Measurements from ENCODE around the gene ATP8B1. TPM values are rescaled to one million over a fixed set of nuclear protein-coding genes. Genes with fewer than 3 reads are reported as not detected.

Gene ATP8B1
- polyA plus RNA-seq, 3 donors, result 0.02 to 0.11 (median 0.03) TPM

DNA sequence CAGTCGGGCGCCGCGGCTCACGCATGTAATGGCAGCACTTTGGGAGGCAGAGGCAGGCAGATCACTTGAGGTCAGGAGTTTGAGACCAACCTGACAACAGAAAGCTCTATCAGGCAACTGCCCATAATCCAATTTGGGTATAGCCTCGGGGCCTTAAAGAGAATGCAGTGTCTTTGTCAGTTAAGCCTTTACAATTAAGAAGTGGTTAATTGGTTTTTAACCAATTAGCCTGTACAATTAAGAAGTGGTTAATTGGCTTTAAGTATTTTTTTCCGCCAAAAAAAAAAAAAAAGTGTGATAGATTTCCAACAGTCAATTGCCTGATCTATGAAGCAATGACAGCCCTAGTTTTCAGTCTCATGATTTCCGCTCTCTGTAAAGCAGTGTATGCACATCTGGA is 106.8 kb downstream of the ATP8B1 start:
- peaks cover 4% of the 10 kb centered on the region for H3K4me1 Mint-ChIP-seq
- TF ChIP-seq, protein P1, sequence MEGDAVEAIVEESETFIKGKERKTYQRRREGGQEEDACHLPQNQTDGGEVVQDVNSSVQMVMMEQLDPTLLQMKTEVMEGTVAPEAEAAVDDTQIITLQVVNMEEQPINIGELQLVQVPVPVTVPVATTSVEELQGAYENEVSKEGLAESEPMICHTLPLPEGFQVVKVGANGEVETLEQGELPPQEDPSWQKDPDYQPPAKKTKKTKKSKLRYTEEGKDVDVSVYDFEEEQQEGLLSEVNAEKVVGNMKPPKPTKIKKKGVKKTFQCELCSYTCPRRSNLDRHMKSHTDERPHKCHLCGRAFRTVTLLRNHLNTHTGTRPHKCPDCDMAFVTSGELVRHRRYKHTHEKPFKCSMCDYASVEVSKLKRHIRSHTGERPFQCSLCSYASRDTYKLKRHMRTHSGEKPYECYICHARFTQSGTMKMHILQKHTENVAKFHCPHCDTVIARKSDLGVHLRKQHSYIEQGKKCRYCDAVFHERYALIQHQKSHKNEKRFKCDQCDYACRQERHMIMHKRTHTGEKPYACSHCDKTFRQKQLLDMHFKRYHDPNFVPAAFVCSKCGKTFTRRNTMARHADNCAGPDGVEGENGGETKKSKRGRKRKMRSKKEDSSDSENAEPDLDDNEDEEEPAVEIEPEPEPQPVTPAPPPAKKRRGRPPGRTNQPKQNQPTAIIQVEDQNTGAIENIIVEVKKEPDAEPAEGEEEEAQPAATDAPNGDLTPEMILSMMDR (IDR thresholded peaks at IDR 0.05), result no peak
- no peak overlapping the region for H3K4me3 ChIP-seq (replicated peaks in 1 of 3; ENCODE audit: low read depth in 2 of 3, low read length in 3 of 3)
- 100% methylated on average over 3 of the region's 8 CpGs for WGBS (ENCODE audit: insufficient coverage)
- H3K27me3 Mint-ChIP-seq (ENCODE audit: low read depth in 3 of 3), result no peaks in the 10 kb centered on the region
- H2AFZ ChIP-seq (ENCODE audit: insufficient read depth, low read depth, low read length, poor library complexity, severe bottlenecking), result no peak overlapping the region
- H3K79me2 ChIP-seq (ENCODE audit: insufficient read depth, low read length), result peaks cover 4% of the 10 kb centered on the region
- H3K4me2 ChIP-seq (replicated peaks; ENCODE audit: extremely low read depth, low read length, poor library complexity, severe bottlenecking), result no peak overlapping the region
- no peaks in the 10 kb centered on the region for H3K36me3 Mint-ChIP-seq
- peaks cover 30% of the 10 kb centered on the region for H4K20me1 ChIP-seq (ENCODE audit: insufficient read depth, low read length)
- intact Hi-C loops (cut with micrococcal nuclease), result no loop called here
- H3K27ac ChIP-seq (ENCODE audit: low read depth in 1 of 2, low read length in 2 of 2), result no peak overlapping the region
- H3K27me3 ChIP-seq (ENCODE audit: control insufficient read depth in 2 of 2, insufficient read depth in 2 of 2, low read length in 2 of 2), result no peaks in the 10 kb centered on the region
- no peak overlapping the region for H3K9ac ChIP-seq (ENCODE audit: insufficient read depth, low read length, poor library complexity, severe bottlenecking)
- no peaks in the 10 kb centered on the region for H3K9me3 Mint-ChIP-seq
- DNase-seq, result no peak
- peak overlapping the region in 1 of 7 donors; percentile 6 for H3K27ac Mint-ChIP-seq
- H3K4me1 ChIP-seq (ENCODE audit: control insufficient read depth in 1 of 2, insufficient read depth in 2 of 2, low read length in 2 of 2), result no peaks in the 10 kb centered on the region
- no peak overlapping the region for H3K4me3 Mint-ChIP-seq
- no peaks in the 10 kb centered on the region for H3K36me3 ChIP-seq (replicated peaks in 1 of 2; ENCODE audit: control insufficient read depth in 1 of 2, insufficient read depth in 2 of 2, low read length in 2 of 2)
- no peaks in the 10 kb centered on the region for H3K9me3 ChIP-seq (replicated peaks in 1 of 2; ENCODE audit: control insufficient read depth in 1 of 2, insufficient read depth in 1 of 2, low read length in 2 of 2)

DNA sequence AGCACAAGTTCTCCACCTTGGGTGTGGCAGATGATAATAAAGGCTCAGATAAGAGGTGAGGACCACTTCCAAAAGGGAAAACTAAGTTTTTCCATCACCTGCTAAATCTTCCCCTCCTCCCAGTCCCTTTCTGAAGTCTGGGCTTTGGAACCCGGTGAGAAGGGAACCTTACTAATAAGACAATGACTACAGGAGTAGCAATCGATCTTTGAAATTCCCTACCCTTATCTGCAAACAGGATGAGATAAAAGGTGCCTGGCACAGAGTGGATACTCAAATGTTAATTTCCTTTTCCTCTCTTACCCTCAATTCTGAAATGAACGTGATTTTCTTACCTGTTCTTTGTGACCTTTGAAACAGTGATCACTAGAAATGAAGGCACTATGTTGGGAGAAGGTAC is 111.8 kb downstream of the ATP8B1 start:
- Histone ChIP-seq H3K4me1 (ENCODE audit: control insufficient read depth in 1 of 2, insufficient read depth in 2 of 2, low read length in 2 of 2) (no peaks in the 10 kb centered on the region), H3K79me2 (ENCODE audit: insufficient read depth, low read length) (no peaks in the 10 kb centered on the region), H3K27me3 (ENCODE audit: control insufficient read depth in 2 of 2, insufficient read depth in 2 of 2, low read length in 2 of 2) (no peaks in the 10 kb centered on the region), H3K9me3 (replicated peaks in 1 of 2; ENCODE audit: control insufficient read depth in 1 of 2, insufficient read depth in 1 of 2, low read length in 2 of 2) (peaks cover 0 to 3% of the 10 kb centered on the region in 2 donors), H2AFZ (ENCODE audit: insufficient read depth, low read depth, low read length, poor library complexity, severe bottlenecking) (no peak overlapping the region), H3K27ac (ENCODE audit: low read depth in 1 of 2, low read length in 2 of 2) (no peak overlapping the region), H4K20me1 (ENCODE audit: insufficient read depth, low read length) (peaks cover 21% of the 10 kb centered on the region), H3K4me3 (replicated peaks in 1 of 3; ENCODE audit: low read depth in 2 of 3, low read length in 3 of 3) (no peak overlapping the region), H3K9ac (ENCODE audit: insufficient read depth, low read length, poor library complexity, severe bottlenecking) (no peak overlapping the region), H3K4me2 (replicated peaks; ENCODE audit: extremely low read depth, low read length, poor library complexity, severe bottlenecking) (no peak overlapping the region), H3K36me3 (replicated peaks in 1 of 2; ENCODE audit: control insufficient read depth in 1 of 2, insufficient read depth in 2 of 2, low read length in 2 of 2) (no peaks in the 10 kb centered on the region)
- TF ChIP-seq, protein P1 (IDR thresholded peaks at IDR 0.05), result no peak
- no CpG with 5 or more reads among the region's 3 CpGs for WGBS (ENCODE audit: insufficient coverage)
- Mint-ChIP-seq H3K27ac (no peak overlapping the region), H3K36me3 (peaks cover 5% of the 10 kb centered on the region in 2 donors), H3K27me3 (ENCODE audit: low read depth in 3 of 3) (no peaks in the 10 kb centered on the region), H3K4me3 (no peak overlapping the region), H3K9me3 (peaks cover 0 to 2% (median 0%) of the 10 kb centered on the region in 7 donors), H3K4me1 (peaks cover 4% of the 10 kb centered on the region)
- no peak for DNase-seq
- intact Hi-C loops (cut with micrococcal nuclease), result no loop called here

All from CD14-positive monocyte (primary cell).